Upper lobe of right lung (tissue), 1 donor: ENCODE data around the gene KIAA1217. TPM values are rescaled to one million over a fixed set of nuclear protein-coding genes. Genes with fewer than 3 reads are reported as not detected.

Source experiments
- ATAC-seq: fragments of 200-7000 bp; cut with Tn5 transposase; one replicate; pipeline ENCODE4 v1.9.1; 2020; ENCODE audit warnings: mild to moderate bottlenecking, moderate library complexity
- DNase-seq: peaks from one replicate; pipeline ENCODE4 v3.0.0-alpha.2; 2020
- H3K27ac ChIP-seq: fragments of 200-600 bp; one replicate; pipeline ENCODE4 v1.8.0; 2022
- H3K27me3 ChIP-seq: fragments of 200-600 bp; one replicate; pipeline ENCODE4 v1.8.0; 2022; ENCODE audit warnings: mild to moderate bottlenecking
- H3K36me3 ChIP-seq: fragments of 200-600 bp; one replicate; pipeline ENCODE4 v1.8.0; 2022
- H3K4me1 ChIP-seq: fragments of 200-600 bp; one replicate; pipeline ENCODE4 v1.8.0; 2022
- H3K4me3 ChIP-seq: fragments of 200-600 bp; one replicate; pipeline ENCODE4 v1.8.0; 2022; ENCODE audit warnings: mild to moderate bottlenecking
- H3K9me3 ChIP-seq: fragments of 200-600 bp; one replicate; pipeline ENCODE4 v1.8.0; 2022
- intact Hi-C: fragments of 100-400 bp; cut with DNase I; formaldehyde crosslinking; loops from one replicate; pipeline ENCODE4 v1.11.0; 2022
- total RNA-seq: library from RNA; stranded (reverse); fragmentation: NEBNext Ultra II Directional; extraction: Animal tissue kit (Norgen Biotek cat#: 25700); gene quantifications from one replicate; pipeline ENCODE4 v1.2.1, GENCODE V29; 2021
- TF ChIP-seq, protein P1 (sequence below): fragments of 200-600 bp; IDR thresholded peaks from one replicate; pipeline ENCODE4 v1.8.0; 2022; ENCODE audit warnings: antibody characterized with exemption
- donor health status: DM: no; HTN: yes; CAD: no; lungs with severe emphysema.

The KIAA1217 gene
- total RNA-seq, 1 donor from 2014 or later, result 23.5 TPM

- TF ChIP-seq, protein P1, sequence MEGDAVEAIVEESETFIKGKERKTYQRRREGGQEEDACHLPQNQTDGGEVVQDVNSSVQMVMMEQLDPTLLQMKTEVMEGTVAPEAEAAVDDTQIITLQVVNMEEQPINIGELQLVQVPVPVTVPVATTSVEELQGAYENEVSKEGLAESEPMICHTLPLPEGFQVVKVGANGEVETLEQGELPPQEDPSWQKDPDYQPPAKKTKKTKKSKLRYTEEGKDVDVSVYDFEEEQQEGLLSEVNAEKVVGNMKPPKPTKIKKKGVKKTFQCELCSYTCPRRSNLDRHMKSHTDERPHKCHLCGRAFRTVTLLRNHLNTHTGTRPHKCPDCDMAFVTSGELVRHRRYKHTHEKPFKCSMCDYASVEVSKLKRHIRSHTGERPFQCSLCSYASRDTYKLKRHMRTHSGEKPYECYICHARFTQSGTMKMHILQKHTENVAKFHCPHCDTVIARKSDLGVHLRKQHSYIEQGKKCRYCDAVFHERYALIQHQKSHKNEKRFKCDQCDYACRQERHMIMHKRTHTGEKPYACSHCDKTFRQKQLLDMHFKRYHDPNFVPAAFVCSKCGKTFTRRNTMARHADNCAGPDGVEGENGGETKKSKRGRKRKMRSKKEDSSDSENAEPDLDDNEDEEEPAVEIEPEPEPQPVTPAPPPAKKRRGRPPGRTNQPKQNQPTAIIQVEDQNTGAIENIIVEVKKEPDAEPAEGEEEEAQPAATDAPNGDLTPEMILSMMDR, result no peak
- Histone ChIP-seq H3K4me1 (peaks cover 4% of the 10 kb centered on the region), H3K27ac (no peak overlapping the region), H3K27me3 (no peaks in the 10 kb centered on the region), H3K9me3 (no peaks in the 10 kb centered on the region), H3K36me3 (no peaks in the 10 kb centered on the region), H3K4me3 (peak overlapping the region; percentile 12)
- intact Hi-C loops, result no loop called here
- ATAC-seq (no peak), DNase-seq (no peak)
Measured at GRCh38 chr10:24449321-24449740, 240.4 kb downstream of the KIAA1217 start.

GRCh38 chr10:24449769-24450310 is 240.9 kb downstream of the KIAA1217 start:
- Histone ChIP-seq H3K4me3 (peak overlapping the region; percentile 12), H3K36me3 (no peaks in the 10 kb centered on the region), H3K27me3 (no peaks in the 10 kb centered on the region), H3K27ac (no peak overlapping the region), H3K4me1 (peaks cover 4% of the 10 kb centered on the region), H3K9me3 (no peaks in the 10 kb centered on the region)
- DNase-seq (no peak), ATAC-seq (no peak)
- TF ChIP-seq, protein P1, result no peak
- intact Hi-C loops, result no loop called here

DNA sequence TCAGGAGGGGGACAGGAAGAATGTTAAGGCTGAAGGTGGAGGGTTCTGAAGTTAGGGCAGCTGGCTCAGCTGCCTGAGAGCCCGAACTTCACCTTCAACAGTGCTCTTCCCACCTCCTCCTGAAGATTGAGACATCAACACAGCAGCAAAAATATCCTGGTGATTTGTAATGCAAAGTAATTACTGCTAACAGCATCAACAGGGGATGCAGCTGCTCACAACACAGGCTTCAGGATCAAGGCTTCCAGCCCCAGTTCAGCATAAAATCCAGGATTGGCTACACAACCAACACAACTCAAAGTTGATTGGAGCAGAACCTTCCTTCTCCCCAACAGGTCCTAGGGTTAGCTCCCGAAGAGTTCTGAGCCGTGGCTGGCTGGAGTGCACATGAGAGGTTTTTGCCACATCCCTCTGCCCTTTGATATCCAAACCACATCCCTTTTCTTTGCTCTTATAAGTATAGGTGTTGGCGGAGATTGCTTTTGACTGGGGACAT is 242.4 kb downstream of the KIAA1217 start:
- Histone ChIP-seq H3K4me1 (peaks cover 4% of the 10 kb centered on the region), H3K4me3 (no peak overlapping the region), H3K9me3 (no peaks in the 10 kb centered on the region), H3K27ac (no peak overlapping the region), H3K27me3 (no peaks in the 10 kb centered on the region), H3K36me3 (no peaks in the 10 kb centered on the region)
- DNase-seq (no peak), ATAC-seq (no peak)
- TF ChIP-seq, protein P1, result no peak
- intact Hi-C loops, result no loop called here

GRCh38 chr10:24452030-24452429 is 243.1 kb downstream of the KIAA1217 start:
- ATAC-seq (no peak), DNase-seq (no peak)
- Histone ChIP-seq H3K27ac (no peak overlapping the region), H3K4me3 (no peak overlapping the region), H3K4me1 (peaks cover 4% of the 10 kb centered on the region), H3K36me3 (no peaks in the 10 kb centered on the region), H3K27me3 (no peaks in the 10 kb centered on the region), H3K9me3 (no peaks in the 10 kb centered on the region)
- TF ChIP-seq, protein P1, result no peak
- intact Hi-C loops, result no loop called here

GRCh38 chr10:24453404-24453830 is 244.5 kb downstream of the KIAA1217 start:
- no peaks in the 10 kb centered on the region for H3K9me3 ChIP-seq
- H3K4me1 ChIP-seq, result peaks cover 2% of the 10 kb centered on the region
- intact Hi-C loops, result no loop called here
- ATAC-seq (no peak), DNase-seq (no peak)
- H3K27me3 ChIP-seq, result no peaks in the 10 kb centered on the region
- TF ChIP-seq, protein P1, result no peak
- H3K27ac ChIP-seq, result no peak overlapping the region
- H3K4me3 ChIP-seq, result no peak overlapping the region
- H3K36me3 ChIP-seq, result no peaks in the 10 kb centered on the region

- TF ChIP-seq, protein P1, result no peak
- no peak overlapping the region for H3K4me3 ChIP-seq
- no peaks in the 10 kb centered on the region for H3K9me3 ChIP-seq
- H3K36me3 ChIP-seq, result no peaks in the 10 kb centered on the region
- no peaks in the 10 kb centered on the region for H3K27me3 ChIP-seq
- intact Hi-C loops, result no loop called here
- no peak overlapping the region for H3K27ac ChIP-seq
- DNase-seq, result no peak
- H3K4me1 ChIP-seq, result no peaks in the 10 kb centered on the region
- ATAC-seq, result no peak
Measured at GRCh38 chr10:24453973-24454372, 245.0 kb downstream of the KIAA1217 start.
